GM12878 (cell line): ENCODE data around the gene TXNL1. TPM values are rescaled to one million over a fixed set of nuclear protein-coding genes. Genes with fewer than 3 reads are reported as not detected.

ENCODE experiments used
- ATAC-seq: fragments of 200-7000 bp; cut with Tn5 transposase; 3 replicates; pipeline ENCODE4 v1.9.1; 2020; ENCODE audit warnings: mild to moderate bottlenecking, moderate library complexity
- BruUV-seq: library from RNA; stranded (reverse); fragments of 400-500 nt; replicated peaks from 2 replicates; lab custom pipeline; 2021; lab: Mats Ljungman, UMichigan
- CTCF ChIA-PET: fragments of 300-600 bp; sonication (Branson Sonifier 250); formaldehyde crosslinking; extraction: SDS; loops from one replicate; lab custom pipeline; 2021; ENCODE audit warnings: inconsistent platforms; lab: Yijun Ruan, JAX
- POLR2A ChIA-PET: fragments of 350-600 bp; formaldehyde crosslinking; extraction: SDS; loops from one replicate; lab custom pipeline; 2021; ENCODE audit warnings: inconsistent platforms; lab: Charles Lee
- RAD21 ChIA-PET: fragments of 300-600 bp; sonication (Branson Sonifier 250); formaldehyde crosslinking; loops from one replicate; lab custom pipeline; 2023; ENCODE audit warnings: antibody characterized with exemption; ENCODE audit not compliant: unreplicated experiment; lab: Charles Lee
- SMC1A ChIA-PET: fragments of 300-600 bp; sonication (Branson Sonifier 250); formaldehyde crosslinking; loops from one replicate; lab custom pipeline; 2023; ENCODE audit not compliant: unreplicated experiment, uncharacterized antibody; lab: Charles Lee
- DNase-seq: peaks from one replicate; pipeline ENCODE4 v3.0.0-alpha.2; 2011; ENCODE audit warnings: low read depth, low spot score
- FAIRE-seq: peaks from 3 replicates; lab custom pipeline; 2011; peaks lifted over from hg19 to GRCh38; lab: Jason Lieb, UNC
- H2AFZ ChIP-seq: 2 replicates; pipeline ENCODE4 v1.6.0; 2011; ENCODE audit warnings: low read depth, low read length, control low read depth; ENCODE audit not compliant: control insufficient read depth
- H3K27ac ChIP-seq: 2 replicates; pipeline ENCODE4 v1.5.1; 2011; ENCODE audit warnings: control low read depth; ENCODE audit not compliant: control insufficient read depth, insufficient read depth
- H3K27me3 ChIP-seq, 2 experiments: replicated peaks in 1 of 2; 2 replicates each; pipeline versions ENCODE4 v1.6.0 to v1.6.1; 2011; ENCODE audit warnings: low read length in 1 of 2; ENCODE audit not compliant: control insufficient read depth in 2 of 2, insufficient read depth in 2 of 2
- H3K36me3 ChIP-seq, 2 experiments: 2 replicates each; pipeline ENCODE4 v1.5.1; 2011; ENCODE audit warnings: low read length in 1 of 2; ENCODE audit not compliant: control insufficient read depth in 2 of 2, insufficient read depth in 2 of 2
- H3K4me1 ChIP-seq: 2 replicates; pipeline ENCODE4 v1.6.1; 2011; ENCODE audit warnings: mild to moderate bottlenecking, low read length, moderate library complexity, mixed read lengths; ENCODE audit not compliant: control insufficient read depth, insufficient read depth
- H3K4me2 ChIP-seq: 2 replicates; pipeline ENCODE4 v1.6.0; 2011; ENCODE audit warnings: control low read depth; ENCODE audit not compliant: control insufficient read depth, insufficient read depth
- H3K4me3 ChIP-seq: fragments of 200-600 bp; sonication (generic); 2 replicates; pipeline ENCODE4 v1.5.1; 2016
- H3K79me2 ChIP-seq: 2 replicates; pipeline ENCODE4 v1.6.0; 2011; ENCODE audit warnings: low read length; ENCODE audit not compliant: control insufficient read depth, insufficient read depth
- H3K9ac ChIP-seq: 2 replicates; pipeline ENCODE4 v1.8.0; 2011; ENCODE audit warnings: low read length, control low read depth, mixed read lengths; ENCODE audit not compliant: control insufficient read depth, insufficient read depth
- H3K9me3 ChIP-seq: replicated peaks from 3 replicates; pipeline ENCODE4 v1.5.1; 2011; ENCODE audit warnings: mild to moderate bottlenecking, low read length; ENCODE audit not compliant: control insufficient read depth, insufficient read depth
- H4K20me1 ChIP-seq: 2 replicates; pipeline ENCODE4 v1.6.0; 2011; ENCODE audit not compliant: control insufficient read depth, insufficient read depth
- BHLHE40 ChIP-seq, 2 experiments: fragments of 450-650 bp in 1 of 2; IDR thresholded peaks; 2 replicates each; pipeline ENCODE4 v1.6.1; 2011 to 2017; ENCODE audit warnings: low read depth in 2 of 2, borderline replicate concordance in 1 of 2, improper control_type of control experiment in 1 of 2, low read length in 1 of 2, mild to moderate bottlenecking in 1 of 2
- DPF2 ChIP-seq: fragments of 450-650 bp; IDR thresholded peaks from 2 replicates; pipeline ENCODE4 v1.6.1; 2017; ENCODE audit warnings: mild to moderate bottlenecking
- EED ChIP-seq: sonication (generic); IDR thresholded peaks from 2 replicates; pipeline ENCODE4 v1.6.1; 2016; ENCODE audit warnings: antibody characterized with exemption, low read depth
- IKZF2 ChIP-seq, 2 experiments: fragments of 450-650 bp; IDR thresholded peaks; 2 replicates each; pipeline ENCODE4 v1.6.1; 2017; ENCODE audit warnings: mild to moderate bottlenecking in 2 of 2, moderate library complexity in 2 of 2
- JUND ChIP-seq: IDR thresholded peaks from 2 replicates; pipeline ENCODE4 v1.6.1; 2012; ENCODE audit warnings: low read depth, mild to moderate bottlenecking, low read length, improper control_type of control experiment, moderate library complexity
- MEF2A ChIP-seq: IDR thresholded peaks from 2 replicates; pipeline ENCODE4 v1.6.1; 2011; ENCODE audit warnings: low read depth, mild to moderate bottlenecking, low read length, moderate library complexity; ENCODE audit not compliant: insufficient read depth
- MTA2 ChIP-seq: fragments of 450-650 bp; IDR thresholded peaks from 2 replicates; pipeline ENCODE4 v1.6.1; 2016; ENCODE audit warnings: low read depth, mild to moderate bottlenecking, moderate library complexity
- RBBP5 ChIP-seq: fragments of 200-600 bp; sonication (generic); conservative IDR thresholded peaks from 2 replicates; pipeline ENCODE4 v1.6.1; 2016
- SIX5 ChIP-seq: IDR thresholded peaks from 2 replicates; pipeline ENCODE4 v1.6.1; 2011; ENCODE audit warnings: mild to moderate bottlenecking, low read depth, low read length, moderate library complexity; ENCODE audit not compliant: severe bottlenecking
- SMAD5 ChIP-seq: IDR thresholded peaks from 2 replicates; pipeline ENCODE4 v1.6.1; 2016; ENCODE audit warnings: antibody characterized with exemption, low read depth
- SREBF1 ChIP-seq: IDR thresholded peaks from 2 replicates; pipeline ENCODE4 v1.6.1; 2012; ENCODE audit warnings: mild to moderate bottlenecking, low read length
- SREBF2 ChIP-seq: IDR thresholded peaks from 2 replicates; pipeline ENCODE4 v1.6.1; 2012; ENCODE audit warnings: mild to moderate bottlenecking, low read length
- TARDBP ChIP-seq: IDR thresholded peaks from 2 replicates; pipeline ENCODE4 v1.6.1; 2016; ENCODE audit warnings: borderline replicate concordance
- TCF12 ChIP-seq: IDR thresholded peaks from 2 replicates; pipeline ENCODE4 v1.6.1; 2011; ENCODE audit warnings: low read depth, mild to moderate bottlenecking, low read length
- TCF3 ChIP-seq: IDR thresholded peaks from 2 replicates; pipeline ENCODE4 v1.6.1; 2012; ENCODE audit warnings: low read depth, mild to moderate bottlenecking, low read length, borderline replicate concordance; ENCODE audit not compliant: insufficient read depth
- ZNF274 ChIP-seq: IDR thresholded peaks from one replicate; pipeline ENCODE4 v1.8.0; 2011; ENCODE audit not compliant: insufficient read length, insufficient read depth
- ZNF384 ChIP-seq: IDR thresholded peaks from 2 replicates; pipeline ENCODE4 v1.6.1; 2012; ENCODE audit warnings: low read depth, mild to moderate bottlenecking, low read length, improper control_type of control experiment, borderline replicate concordance
- WGBS: methylation state at CpG from one replicate; pipeline ENCODE4 v1.1.6; 2016; ENCODE audit warnings: low lambda C conversion rate; ENCODE audit not compliant: insufficient replicate concordance, insufficient coverage; ENCODE audit errors: missing lambda C conversion rate; 5-methylcytosine and 5-hydroxymethylcytosine counted together
- in situ Hi-C: fragments of 300-500 bp; cut with MboI; formaldehyde crosslinking; loops from 9 replicates; pipeline ENCODE4 v1.14.3; 2018; ENCODE audit warnings: mixed read lengths
- intact Hi-C: fragments of 100-400 bp; cut with micrococcal nuclease; formaldehyde crosslinking; loops from one replicate; pipeline ENCODE4 v1.14.2; 2022; ENCODE audit not compliant: unreplicated experiment
- polyA plus RNA-seq, 11 experiments: library from polyadenylated mRNA; depleted of rRNA in 4 of 11; unstranded in 6 of 11; stranded (reverse) in 5 of 11; fragments of >200 nt; fragmentation: Nextera tagmentation in 4 of 11; fragmentation: Illumina TruSeq in 1 of 11; extraction: Ambion mirVana in 4 of 11; extraction: Trizol in 1 of 11; gene quantifications; 1 replicate in 1 of 11; 2 replicates in 10 of 11; pipeline versions ENCODE4 v1.2.1 to v1.2.3, GENCODE V29; 2011 to 2016; ENCODE audit warnings: inconsistent platforms in 2 of 11, missing spikeins in 2 of 11, low read depth in 1 of 11
- total RNA-seq, 4 experiments: library from RNA; depleted of rRNA in 3 of 4; stranded (reverse); fragments of >200 nt in 3 of 4; fragmentation: Illumina TruSeq in 1 of 4; extraction: Trizol in 1 of 4; gene quantifications; 2 replicates each; pipeline versions ENCODE4 v1.2.1 to v1.2.3, GENCODE V29; 2013 to 2021
- TF ChIP-seq, protein P1 (sequence below): fragments of 450-650 bp; conservative IDR thresholded peaks from 2 replicates; pipeline ENCODE4 v1.6.1; 2017; ENCODE audit warnings: mild to moderate bottlenecking, moderate library complexity
- TF ChIP-seq, protein P2 (sequence below): IDR thresholded peaks from 2 replicates; pipeline ENCODE4 v1.6.1; 2011; ENCODE audit warnings: borderline replicate concordance, low read depth, mild to moderate bottlenecking, moderate library complexity, mixed read lengths, low read length; ENCODE audit not compliant: insufficient read depth; ENCODE audit errors: extremely low read length
- TF ChIP-seq, protein P3 (sequence below): fragments of 450-650 bp; IDR thresholded peaks from 2 replicates; pipeline ENCODE4 v1.6.1; 2017; ENCODE audit warnings: antibody characterized with exemption, mild to moderate bottlenecking, moderate library complexity

Gene TXNL1
- total and polyA plus RNA-seq, 10 of the 15 experiments (the other 5 are each of a cell fraction or from before 2014, with no cell fraction given): 30.9 to 124 (median 71.2) TPM

DNA sequence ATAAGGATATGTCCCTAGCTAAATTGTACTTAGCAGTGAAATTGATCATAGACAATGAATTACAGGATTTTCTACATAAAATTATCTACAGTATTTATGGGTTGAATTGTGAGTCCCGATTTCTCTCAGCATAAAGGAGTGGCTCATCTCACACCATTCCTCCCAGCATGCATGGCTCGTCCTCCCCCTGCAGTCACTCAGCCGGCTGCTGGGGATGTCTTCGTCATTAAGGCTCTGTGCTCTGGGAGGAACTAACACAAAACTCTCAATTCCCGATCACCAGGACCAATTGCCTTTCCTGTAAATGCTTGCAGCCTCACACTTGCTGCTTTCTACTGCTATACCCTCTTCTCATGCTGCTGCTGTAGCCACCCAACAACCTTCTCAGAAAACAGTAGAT is 75.9 kb downstream of the TXNL1 start:
- ChIA-PET CTCF (interaction anchor here (0.6 to 8.0 kb wide), 4 partner anchors 12 to 567 kb away, joined by 3 to 60 read pairs (median 4); no protein-coding TSS in a partner anchor), SMC1A (interaction anchor here (0.6 to 1.9 kb wide), 2 partner anchors 13 to 517 kb away, joined by 4 read pairs; no protein-coding TSS in a partner anchor), POLR2A (interaction anchor here (0.6 kb wide), 3 partner anchors 84 to 1295 kb away, joined by 3 read pairs; no protein-coding TSS in a partner anchor), RAD21 (interaction anchor here (1.3 kb wide), 1 partner anchor 12 kb away, joined by 3 read pairs; no protein-coding TSS in a partner anchor)
- FAIRE-seq (no peak), ATAC-seq (no peak), DNase-seq (no peak)
- Histone ChIP-seq H3K4me2 (no peak overlapping the region), H3K4me3 (no peak overlapping the region), H2AFZ (no peak overlapping the region), H3K9ac (no peak overlapping the region), H3K27me3 (no peaks in the 10 kb centered on the region; a peak in 2 of 4 replicates), H4K20me1 (no peaks in the 10 kb centered on the region), H3K36me3 (no peaks in the 10 kb centered on the region), H3K27ac (no peak overlapping the region), H3K79me2 (no peaks in the 10 kb centered on the region), H3K4me1 (no peaks in the 10 kb centered on the region), H3K9me3 (no peaks in the 10 kb centered on the region)
- intact Hi-C loops (loop anchor here (5.0 to 10.0 kb wide), 2 partner anchors 68 to 130 kb away; no protein-coding TSS in a partner anchor), in situ Hi-C loops (no loop called here)
- TF ChIP-seq MTA2 (no peak), EED (no peak), SIX5 (no peak), RBBP5 (no peak), SREBF1 (no peak), TCF3 (no peak), TCF12 (no peak), ZNF274 (no peak), DPF2 (no peak), IKZF2 (IDR thresholded peaks at IDR 0.05) (no peak), MEF2A (no peak), BHLHE40 (IDR thresholded peaks at IDR 0.05; ENCODE audit: borderline replicate concordance in 1 of 2, low read depth in 2 of 2, low read length in 1 of 2) (no peak), SMAD5 (no peak), JUND (no peak), SREBF2 (no peak), TARDBP (no peak), ZNF384 (no peak)
- TF ChIP-seq, protein P1, sequence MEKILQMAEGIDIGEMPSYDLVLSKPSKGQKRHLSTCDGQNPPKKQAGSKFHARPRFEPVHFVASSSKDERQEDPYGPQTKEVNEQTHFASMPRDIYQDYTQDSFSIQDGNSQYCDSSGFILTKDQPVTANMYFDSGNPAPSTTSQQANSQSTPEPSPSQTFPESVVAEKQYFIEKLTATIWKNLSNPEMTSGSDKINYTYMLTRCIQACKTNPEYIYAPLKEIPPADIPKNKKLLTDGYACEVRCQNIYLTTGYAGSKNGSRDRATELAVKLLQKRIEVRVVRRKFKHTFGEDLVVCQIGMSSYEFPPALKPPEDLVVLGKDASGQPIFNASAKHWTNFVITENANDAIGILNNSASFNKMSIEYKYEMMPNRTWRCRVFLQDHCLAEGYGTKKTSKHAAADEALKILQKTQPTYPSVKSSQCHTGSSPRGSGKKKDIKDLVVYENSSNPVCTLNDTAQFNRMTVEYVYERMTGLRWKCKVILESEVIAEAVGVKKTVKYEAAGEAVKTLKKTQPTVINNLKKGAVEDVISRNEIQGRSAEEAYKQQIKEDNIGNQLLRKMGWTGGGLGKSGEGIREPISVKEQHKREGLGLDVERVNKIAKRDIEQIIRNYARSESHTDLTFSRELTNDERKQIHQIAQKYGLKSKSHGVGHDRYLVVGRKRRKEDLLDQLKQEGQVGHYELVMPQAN: no peak
- TF ChIP-seq, protein P2, sequence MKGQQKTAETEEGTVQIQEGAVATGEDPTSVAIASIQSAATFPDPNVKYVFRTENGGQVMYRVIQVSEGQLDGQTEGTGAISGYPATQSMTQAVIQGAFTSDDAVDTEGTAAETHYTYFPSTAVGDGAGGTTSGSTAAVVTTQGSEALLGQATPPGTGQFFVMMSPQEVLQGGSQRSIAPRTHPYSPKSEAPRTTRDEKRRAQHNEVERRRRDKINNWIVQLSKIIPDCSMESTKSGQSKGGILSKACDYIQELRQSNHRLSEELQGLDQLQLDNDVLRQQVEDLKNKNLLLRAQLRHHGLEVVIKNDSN: no peak
- TF ChIP-seq, protein P3, sequence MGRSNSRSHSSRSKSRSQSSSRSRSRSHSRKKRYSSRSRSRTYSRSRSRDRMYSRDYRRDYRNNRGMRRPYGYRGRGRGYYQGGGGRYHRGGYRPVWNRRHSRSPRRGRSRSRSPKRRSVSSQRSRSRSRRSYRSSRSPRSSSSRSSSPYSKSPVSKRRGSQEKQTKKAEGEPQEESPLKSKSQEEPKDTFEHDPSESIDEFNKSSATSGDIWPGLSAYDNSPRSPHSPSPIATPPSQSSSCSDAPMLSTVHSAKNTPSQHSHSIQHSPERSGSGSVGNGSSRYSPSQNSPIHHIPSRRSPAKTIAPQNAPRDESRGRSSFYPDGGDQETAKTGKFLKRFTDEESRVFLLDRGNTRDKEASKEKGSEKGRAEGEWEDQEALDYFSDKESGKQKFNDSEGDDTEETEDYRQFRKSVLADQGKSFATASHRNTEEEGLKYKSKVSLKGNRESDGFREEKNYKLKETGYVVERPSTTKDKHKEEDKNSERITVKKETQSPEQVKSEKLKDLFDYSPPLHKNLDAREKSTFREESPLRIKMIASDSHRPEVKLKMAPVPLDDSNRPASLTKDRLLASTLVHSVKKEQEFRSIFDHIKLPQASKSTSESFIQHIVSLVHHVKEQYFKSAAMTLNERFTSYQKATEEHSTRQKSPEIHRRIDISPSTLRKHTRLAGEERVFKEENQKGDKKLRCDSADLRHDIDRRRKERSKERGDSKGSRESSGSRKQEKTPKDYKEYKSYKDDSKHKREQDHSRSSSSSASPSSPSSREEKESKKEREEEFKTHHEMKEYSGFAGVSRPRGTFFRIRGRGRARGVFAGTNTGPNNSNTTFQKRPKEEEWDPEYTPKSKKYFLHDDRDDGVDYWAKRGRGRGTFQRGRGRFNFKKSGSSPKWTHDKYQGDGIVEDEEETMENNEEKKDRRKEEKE: no peak
- BruUV-seq: no TSS peak
- WGBS: 25% methylated on average over 5 of the region's 5 CpGs
